Thyroid gland (tissue), 4 donors: ENCODE data around the gene ZNF135.

Source experiments
- POLR2A ChIP-seq, 2 donors: fragments of 450-650 bp; IDR thresholded peaks; one replicate each; pipeline ENCODE4 v1.6.1; 2017; ENCODE audit warnings: antibody characterized with exemption in 2 of 2, mild to moderate bottlenecking in 2 of 2, moderate library complexity in 1 of 2
- TF ChIP-seq, protein P1 (sequence below), 6 experiments: fragments of 200-600 bp in 3 of 6; fragments of 450-650 bp in 3 of 6; sonication (generic) in 3 of 6; IDR thresholded peaks; one replicate each; pipeline ENCODE4 v1.5.1; 2016 to 2019; ENCODE audit warnings: antibody characterized with exemption in 6 of 6, mild to moderate bottlenecking in 2 of 6, inconsistent platforms in 1 of 6, moderate library complexity in 1 of 6

DNA sequence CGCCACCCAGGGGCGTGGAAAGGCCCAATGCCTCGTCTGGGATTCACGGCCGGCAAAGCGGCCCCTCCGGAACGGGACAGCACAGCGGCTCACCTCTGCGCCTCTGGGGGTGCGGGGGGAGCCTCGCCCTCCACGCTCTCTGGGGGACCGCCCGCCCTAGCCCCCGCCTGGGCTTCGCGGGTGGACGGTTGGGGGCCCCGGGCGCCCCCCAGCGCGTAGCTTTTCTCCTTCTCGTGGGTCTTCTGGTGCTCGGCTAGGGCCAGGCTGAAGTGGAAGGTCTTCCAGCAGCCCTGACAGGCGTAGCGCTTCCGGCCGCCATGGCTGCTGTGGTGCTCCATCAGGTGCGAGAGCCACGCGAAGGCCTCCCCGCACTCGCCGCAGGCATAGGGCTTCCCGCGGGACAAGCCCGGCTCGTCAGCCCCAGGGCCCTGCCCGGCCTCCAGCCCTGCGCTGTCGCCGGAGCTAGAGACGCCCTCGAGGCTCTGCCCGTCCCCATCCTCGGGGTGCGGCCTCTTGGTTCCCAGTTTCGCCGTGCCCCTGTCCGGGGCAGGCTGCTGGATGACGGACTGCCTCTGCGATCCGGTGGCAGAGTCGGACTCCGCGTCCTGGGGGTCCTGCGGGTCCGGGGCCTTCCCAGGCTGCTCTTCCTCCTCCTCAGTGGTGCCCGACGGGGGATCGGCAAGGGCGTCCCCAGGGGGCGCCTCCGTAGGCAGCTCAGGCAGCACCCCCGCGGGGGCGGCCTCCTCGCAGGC, 25.7 kb downstream of the ZNF135 start:
- TF ChIP-seq, protein P1, sequence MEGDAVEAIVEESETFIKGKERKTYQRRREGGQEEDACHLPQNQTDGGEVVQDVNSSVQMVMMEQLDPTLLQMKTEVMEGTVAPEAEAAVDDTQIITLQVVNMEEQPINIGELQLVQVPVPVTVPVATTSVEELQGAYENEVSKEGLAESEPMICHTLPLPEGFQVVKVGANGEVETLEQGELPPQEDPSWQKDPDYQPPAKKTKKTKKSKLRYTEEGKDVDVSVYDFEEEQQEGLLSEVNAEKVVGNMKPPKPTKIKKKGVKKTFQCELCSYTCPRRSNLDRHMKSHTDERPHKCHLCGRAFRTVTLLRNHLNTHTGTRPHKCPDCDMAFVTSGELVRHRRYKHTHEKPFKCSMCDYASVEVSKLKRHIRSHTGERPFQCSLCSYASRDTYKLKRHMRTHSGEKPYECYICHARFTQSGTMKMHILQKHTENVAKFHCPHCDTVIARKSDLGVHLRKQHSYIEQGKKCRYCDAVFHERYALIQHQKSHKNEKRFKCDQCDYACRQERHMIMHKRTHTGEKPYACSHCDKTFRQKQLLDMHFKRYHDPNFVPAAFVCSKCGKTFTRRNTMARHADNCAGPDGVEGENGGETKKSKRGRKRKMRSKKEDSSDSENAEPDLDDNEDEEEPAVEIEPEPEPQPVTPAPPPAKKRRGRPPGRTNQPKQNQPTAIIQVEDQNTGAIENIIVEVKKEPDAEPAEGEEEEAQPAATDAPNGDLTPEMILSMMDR (IDR thresholded peaks at IDR 0.05) = no peak
- TF ChIP-seq POLR2A (IDR thresholded peaks at IDR 0.05) = no peak
